MCF 10A (cell line): Measurements from ENCODE around the gene ORC2. TPM values are rescaled to one million over a fixed set of nuclear protein-coding genes. Genes with fewer than 3 reads are reported as not detected.
A peak's percentile ranks its signal among the peaks of the same experiment; 100 is the strongest.

ENCODE experiments used
- BruUV-seq: library from RNA; stranded (reverse); fragments of 400-500 nt; replicated peaks from 2 replicates; lab custom pipeline; 2021; lab: Mats Ljungman, UMichigan
- CTCF ChIA-PET: fragments of 300-600 bp; sonication (Branson Sonifier 250); formaldehyde crosslinking; extraction: SDS; loops from one replicate; lab custom pipeline; 2021; ENCODE audit warnings: antibody characterized with exemption, inconsistent platforms; lab: Yijun Ruan, JAX
- POLR2A ChIA-PET: fragments of 300-600, 350-650 bp; sonication (Branson Sonifier 250); formaldehyde crosslinking; extraction: SDS; loops from one replicate; lab custom pipeline; 2020; ENCODE audit warnings: antibody characterized with exemption, inconsistent platforms; lab: Yijun Ruan, JAX
- DNase-seq: peaks from one replicate; pipeline ENCODE4 v3.0.0-alpha.2; 2018; ENCODE audit not compliant: unreplicated experiment
- H3K27ac Mint-ChIP-seq: one replicate; pipeline ENCODE4 v1.8.0; 2022; ENCODE audit warnings: mild to moderate bottlenecking, low read depth, mixed read lengths; ENCODE audit not compliant: unreplicated experiment
- H3K27me3 Mint-ChIP-seq: one replicate; pipeline ENCODE4 v1.8.0; 2022; ENCODE audit warnings: mixed read lengths; ENCODE audit not compliant: insufficient read depth, unreplicated experiment
- H3K36me3 Mint-ChIP-seq: one replicate; pipeline ENCODE4 v1.8.0; 2022; ENCODE audit warnings: mild to moderate bottlenecking, moderate library complexity, mixed read lengths; ENCODE audit not compliant: insufficient read depth, unreplicated experiment
- H3K4me1 Mint-ChIP-seq: one replicate; pipeline ENCODE4 v1.8.0; 2022; ENCODE audit warnings: mixed read lengths; ENCODE audit not compliant: insufficient read depth, unreplicated experiment
- H3K4me3 Mint-ChIP-seq: one replicate; pipeline ENCODE4 v1.8.0; 2022; ENCODE audit warnings: mild to moderate bottlenecking, moderate library complexity, mixed read lengths; ENCODE audit not compliant: unreplicated experiment
- H3K9me3 Mint-ChIP-seq: one replicate; pipeline ENCODE4 v1.8.0; 2022; ENCODE audit warnings: mixed read lengths; ENCODE audit not compliant: unreplicated experiment
- intact Hi-C: fragments of 100-400 bp; cut with micrococcal nuclease; formaldehyde crosslinking; loops from 2 replicates; pipeline ENCODE4 v1.14.1; 2022
- total RNA-seq: library from RNA; stranded (reverse); gene quantifications from 2 replicates; pipeline ENCODE4 v1.2.3, GENCODE V29; 2022
- TF ChIP-seq, protein P1 (sequence below): fragments of 200-600 bp; IDR thresholded peaks from one replicate; pipeline ENCODE4 v1.8.0; 2022; ENCODE audit warnings: antibody characterized with exemption, mild to moderate bottlenecking; ENCODE audit not compliant: unreplicated experiment

The ORC2 gene
- total RNA-seq, 1 experiment from 2014 or later = 54.4 TPM

DNA sequence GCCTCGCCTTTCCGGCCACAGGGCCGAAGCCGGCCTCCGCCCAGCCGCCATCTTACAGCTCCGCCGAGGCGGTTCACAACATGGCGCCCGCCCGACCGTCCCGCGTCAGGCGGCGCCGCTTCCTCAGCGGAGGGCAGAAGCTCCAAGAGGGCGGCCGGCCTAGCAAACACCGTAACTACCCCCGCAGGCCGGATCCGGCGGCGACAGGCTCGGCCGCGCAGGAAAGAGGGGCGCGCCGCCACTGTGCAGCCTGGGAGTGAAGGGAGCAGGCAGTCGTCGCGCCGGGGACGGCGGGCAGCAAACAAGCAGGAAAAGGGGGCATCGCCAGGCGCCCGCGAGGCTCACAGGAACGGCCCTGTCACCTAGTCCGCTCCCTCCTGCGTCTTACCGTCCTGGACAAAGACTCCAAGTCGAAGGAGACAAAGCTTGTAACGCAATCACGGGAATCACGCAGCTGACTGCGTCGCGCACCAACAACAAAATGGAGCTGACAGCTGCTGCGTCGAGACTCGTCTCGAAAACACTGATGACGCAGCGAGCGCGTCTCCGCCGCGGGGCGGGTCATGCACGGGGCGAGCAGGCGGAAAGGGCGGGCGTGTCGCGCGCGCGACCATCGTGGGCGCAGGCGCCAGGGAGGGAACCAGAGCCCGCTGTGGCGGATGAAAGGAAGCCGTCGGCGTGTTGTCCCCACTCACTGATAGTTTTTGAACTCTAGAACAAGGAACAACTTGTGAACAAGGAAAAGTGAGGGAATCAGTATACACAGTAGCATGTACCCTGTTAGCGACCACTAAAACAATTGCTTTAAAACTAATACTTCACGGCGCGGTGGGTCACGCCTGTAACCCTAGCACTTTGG is 99.1 kb downstream of the ORC2 start, which contains the start of gene CLK1:
Gene CLK1, minus strand, starts transcription at position 483 of the 859 bp plus-strand sequence. CDS start 2,796 bp downstream, outside the sequence.
- H3K4me1 Mint-ChIP-seq = peaks cover 16% of the 10 kb centered on the region
- ChIA-PET CTCF (interaction anchor here (1.0 to 1.3 kb wide), 6 partner anchors 25 to 314 kb away, joined by 3 to 5 read pairs (median 3); partner anchors contain the start of genes NIF3L1 and PPIL3), POLR2A (interaction anchor here (0.6 to 3.2 kb wide), 47 partner anchors 8 to 952 kb away, joined by 3 to 78 read pairs (median 5); partner anchors contain the start of genes BZW1, CFLAR, HYCC2 and NDUFB3)
- H3K9me3 Mint-ChIP-seq = no peaks in the 10 kb centered on the region
- intact Hi-C loops = loop anchor here (5.0 kb wide), 1 partner anchor 52 kb away; the partner anchor contains the start of gene BZW1
- peak; percentile 91 for DNase-seq
- BruUV-seq = no TSS peak
- H3K36me3 Mint-ChIP-seq = peaks cover 59% of the 10 kb centered on the region
- TF ChIP-seq, protein P1, sequence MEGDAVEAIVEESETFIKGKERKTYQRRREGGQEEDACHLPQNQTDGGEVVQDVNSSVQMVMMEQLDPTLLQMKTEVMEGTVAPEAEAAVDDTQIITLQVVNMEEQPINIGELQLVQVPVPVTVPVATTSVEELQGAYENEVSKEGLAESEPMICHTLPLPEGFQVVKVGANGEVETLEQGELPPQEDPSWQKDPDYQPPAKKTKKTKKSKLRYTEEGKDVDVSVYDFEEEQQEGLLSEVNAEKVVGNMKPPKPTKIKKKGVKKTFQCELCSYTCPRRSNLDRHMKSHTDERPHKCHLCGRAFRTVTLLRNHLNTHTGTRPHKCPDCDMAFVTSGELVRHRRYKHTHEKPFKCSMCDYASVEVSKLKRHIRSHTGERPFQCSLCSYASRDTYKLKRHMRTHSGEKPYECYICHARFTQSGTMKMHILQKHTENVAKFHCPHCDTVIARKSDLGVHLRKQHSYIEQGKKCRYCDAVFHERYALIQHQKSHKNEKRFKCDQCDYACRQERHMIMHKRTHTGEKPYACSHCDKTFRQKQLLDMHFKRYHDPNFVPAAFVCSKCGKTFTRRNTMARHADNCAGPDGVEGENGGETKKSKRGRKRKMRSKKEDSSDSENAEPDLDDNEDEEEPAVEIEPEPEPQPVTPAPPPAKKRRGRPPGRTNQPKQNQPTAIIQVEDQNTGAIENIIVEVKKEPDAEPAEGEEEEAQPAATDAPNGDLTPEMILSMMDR = no peak
- H3K4me3 Mint-ChIP-seq = peak within 1 kb of the TSS; percentile 86
- peak within 1 kb of the TSS; percentile 99 for H3K27ac Mint-ChIP-seq
- H3K27me3 Mint-ChIP-seq = no peaks in the 10 kb centered on the region

DNA sequence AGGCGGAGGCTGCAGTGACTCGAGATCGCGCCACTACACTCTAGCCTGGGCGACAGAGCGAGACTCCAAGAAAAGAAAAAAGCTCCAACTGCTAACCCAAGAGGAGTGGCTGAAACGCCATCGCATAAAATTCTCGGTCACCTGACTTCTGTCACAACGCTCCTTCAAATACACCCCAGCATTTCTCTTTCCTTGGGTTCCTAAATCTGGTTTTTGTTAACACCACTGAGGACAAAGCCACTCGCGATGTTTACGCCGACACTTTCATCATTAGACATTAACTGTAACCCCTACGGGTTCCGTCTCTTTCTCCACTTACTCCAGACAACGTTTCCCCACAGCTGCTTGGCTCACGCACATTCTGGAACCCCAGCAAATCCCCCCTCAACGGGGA is 99.7 kb downstream of the ORC2 start:
- intact Hi-C loops = loop anchor here (2.0 to 5.0 kb wide), 2 partner anchors 51 to 99 kb away; partner anchors contain the start of gene BZW1
- H3K27ac Mint-ChIP-seq = peak overlapping the region; percentile 99
- H3K4me3 Mint-ChIP-seq = peak overlapping the region; percentile 86
- peaks cover 17% of the 10 kb centered on the region for H3K4me1 Mint-ChIP-seq
- H3K9me3 Mint-ChIP-seq = no peaks in the 10 kb centered on the region
- H3K27me3 Mint-ChIP-seq = no peaks in the 10 kb centered on the region
- TF ChIP-seq, protein P1 = no peak
- TSS peak; percentile 38 for BruUV-seq
- POLR2A ChIA-PET = interaction anchor here (0.6 to 3.2 kb wide), 48 partner anchors 8 to 952 kb away, joined by 3 to 78 read pairs (median 4); partner anchors contain the start of genes BZW1, CFLAR, HYCC2 and MAIP1
- DNase-seq = no peak
- CTCF ChIA-PET = interaction anchor here (0.7 to 1.3 kb wide), 5 partner anchors 41 to 168 kb away, joined by 3 to 5 read pairs (median 3); no protein-coding TSS in a partner anchor
- H3K36me3 Mint-ChIP-seq = peaks cover 59% of the 10 kb centered on the region

DNA sequence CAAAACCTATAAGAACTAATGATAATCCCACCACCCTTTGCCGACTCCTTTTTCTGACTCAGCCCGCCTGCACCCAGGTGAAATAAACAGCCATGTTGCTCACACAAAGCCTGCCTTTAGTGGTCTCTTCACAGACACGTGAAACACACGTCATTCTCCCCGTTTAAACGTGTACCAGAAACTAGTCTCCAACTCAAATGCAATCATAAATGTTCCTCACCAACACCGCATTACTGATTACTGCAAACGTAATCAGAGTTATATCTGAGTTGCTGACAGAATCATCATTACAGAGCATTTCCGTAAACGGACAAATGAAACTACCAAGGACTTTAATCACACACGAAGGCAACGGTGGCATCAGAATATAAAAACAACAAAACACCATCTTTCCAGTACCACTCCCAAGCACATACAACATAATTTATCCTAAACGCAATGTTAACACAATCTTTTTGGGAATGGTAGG is 100.9 kb downstream of the ORC2 start:
- Mint-ChIP-seq H3K4me3 (peak overlapping the region; percentile 86), H3K36me3 (peaks cover 64% of the 10 kb centered on the region), H3K27me3 (no peaks in the 10 kb centered on the region), H3K4me1 (peaks cover 23% of the 10 kb centered on the region), H3K27ac (peak overlapping the region; percentile 99), H3K9me3 (no peaks in the 10 kb centered on the region)
- peak; percentile 63 for DNase-seq
- no TSS peak for BruUV-seq
- POLR2A ChIA-PET = interaction anchor here (0.6 to 4.1 kb wide), 10 partner anchors 27 to 255 kb away, joined by 3 to 78 read pairs (median 6); partner anchors contain the start of genes HYCC2, NDUFB3, NIF3L1 and PPIL3
- TF ChIP-seq, protein P1 = no peak
- intact Hi-C loops = loop anchor here (1.0 to 5.0 kb wide), 3 partner anchors 50 to 149 kb away; partner anchors contain the start of gene BZW1
- CTCF ChIA-PET = no interaction called here
